HCT116 (cell line): ENCODE measurements around the gene GRB10. TPM values are rescaled to one million over a fixed set of nuclear protein-coding genes. Genes with fewer than 3 reads are reported as not detected.

Experiments used
- ATAC-seq: fragments of 200-7000 bp; cut with Tn5 transposase; 2 replicates; pipeline ENCODE4 v1.9.1; 2020; ENCODE audit warnings: mild to moderate bottlenecking, moderate library complexity
- BruUV-seq: library from RNA; stranded (reverse); fragments of 400-500 nt; replicated peaks from 2 replicates; lab custom pipeline; 2021; lab: Mats Ljungman, UMichigan
- CTCF ChIA-PET: fragments of 300-600 bp; sonication (Branson Sonifier 250); formaldehyde crosslinking; loops from one replicate; lab custom pipeline; 2021; ENCODE audit warnings: antibody characterized with exemption; lab: Charles Lee
- POLR2A ChIA-PET: fragments of 300-600, 350-600 bp; sonication (Branson Sonifier 250); formaldehyde crosslinking; loops from one replicate; lab custom pipeline; 2021; ENCODE audit warnings: antibody characterized with exemption; lab: Charles Lee
- RAD21 ChIA-PET, 2 experiments: fragments of 300-600 bp; sonication (Branson Sonifier 250); formaldehyde crosslinking; loops; one replicate each; lab custom pipeline; 2023; ENCODE audit warnings: low total read pairs in 2 of 2; ENCODE audit not compliant: uncharacterized antibody in 2 of 2, unreplicated experiment in 2 of 2, low non-redundant PET in 1 of 2; lab: Charles Lee
- DNase-seq: peaks from one replicate; pipeline ENCODE4 v3.0.0-alpha.2; 2010; ENCODE audit warnings: low read depth, low spot score
- H2AFZ ChIP-seq: fragments of 200-600 bp; shearing (Covaris generic), sonication (generic); 2 replicates; pipeline ENCODE4 v1.6.1; 2017; ENCODE audit warnings: low read depth, mixed run types, mixed read lengths, antibody characterized with exemption, low read length; ENCODE audit not compliant: poor library complexity, severe bottlenecking
- H3K27ac ChIP-seq: 2 replicates; pipeline ENCODE4 v1.5.1; 2012; ENCODE audit warnings: low read depth, low read length
- H3K27me3 ChIP-seq: fragments of 200-600 bp; sonication (generic); 2 replicates; pipeline ENCODE4 v1.6.1; 2016; ENCODE audit warnings: mixed run types, low read length, mixed read lengths; ENCODE audit not compliant: insufficient read depth
- H3K36me3 ChIP-seq, 2 experiments: fragments of 200-500 bp in 1 of 2; fragments of 200-600 bp in 1 of 2; sonication (Bioruptor generic) in 1 of 2; sonication (generic) in 1 of 2; 2 replicates each; pipeline versions ENCODE4 v1.5.1 to v1.6.1; 2014 to 2016; ENCODE audit warnings: low read length in 2 of 2, inconsistent platforms in 1 of 2, mixed read lengths in 1 of 2, mixed run types in 1 of 2; ENCODE audit not compliant: insufficient read depth in 2 of 2, control insufficient read depth in 1 of 2
- H3K4me1 ChIP-seq, 2 experiments: fragments of 200-600 bp in 1 of 2; sonication (generic) in 1 of 2; 2 replicates each; pipeline versions ENCODE4 v1.5.1 to v1.6.1; 2012 to 2017; ENCODE audit warnings: low read length in 2 of 2, inconsistent platforms in 1 of 2, mild to moderate bottlenecking in 1 of 2, mixed read lengths in 1 of 2, mixed run types in 1 of 2, moderate library complexity in 1 of 2; ENCODE audit not compliant: insufficient read depth in 2 of 2, control insufficient read depth in 1 of 2
- H3K4me2 ChIP-seq: fragments of 200-600 bp; sonication (generic); 2 replicates; pipeline ENCODE4 v1.6.1; 2017; ENCODE audit warnings: mixed run types, low read length, mixed read lengths
- H3K4me3 ChIP-seq, 2 experiments: fragments of 200-600 bp in 1 of 2; sonication (generic) in 1 of 2; replicated peaks in 1 of 2; 2 replicates each; pipeline ENCODE4 v1.5.1; 2011 to 2016; ENCODE audit warnings: low read length in 2 of 2, control low read depth in 1 of 2, low read depth in 1 of 2, mild to moderate bottlenecking in 1 of 2, mixed read lengths in 1 of 2, mixed run types in 1 of 2
- H3K79me2 ChIP-seq: fragments of 200-600 bp; sonication (generic); 2 replicates; pipeline ENCODE4 v1.6.1; 2017; ENCODE audit warnings: mild to moderate bottlenecking, mixed run types, low read length, moderate library complexity, mixed read lengths; ENCODE audit not compliant: insufficient read depth
- H3K9ac ChIP-seq: fragments of 200-600 bp; sonication (generic); 2 replicates; pipeline ENCODE4 v1.6.1; 2016; ENCODE audit warnings: low read length, mixed read lengths
- H3K9me2 ChIP-seq: fragments of 200-600 bp; sonication (generic), shearing (Covaris generic); 2 replicates; pipeline ENCODE4 v1.6.1; 2017; ENCODE audit warnings: mixed run types, mild to moderate bottlenecking, moderate library complexity; ENCODE audit not compliant: insufficient read depth
- H3K9me3 ChIP-seq, 2 experiments: fragments of 200-500 bp in 1 of 2; fragments of 200-600 bp in 1 of 2; sonication (Bioruptor generic) in 1 of 2; sonication (generic) in 1 of 2; 2 replicates each; pipeline ENCODE4 v1.6.1; 2014 to 2017; ENCODE audit warnings: low read length in 2 of 2, mixed read lengths in 2 of 2, inconsistent platforms in 1 of 2, low read depth in 1 of 2, mild to moderate bottlenecking in 1 of 2, mixed run types in 1 of 2, moderate library complexity in 1 of 2; ENCODE audit not compliant: control insufficient read depth in 1 of 2, insufficient read depth in 1 of 2
- H4K20me1 ChIP-seq: fragments of 200-600 bp; sonication (generic), shearing (Covaris generic); 2 replicates; pipeline ENCODE4 v1.6.1; 2017; ENCODE audit warnings: mixed run types, mild to moderate bottlenecking, moderate library complexity; ENCODE audit not compliant: insufficient read depth
- CEBPB ChIP-seq: IDR thresholded peaks from 2 replicates; pipeline ENCODE4 v1.6.1; 2012; ENCODE audit warnings: low read depth
- EZH2phosphoT487 ChIP-seq: fragments of 200-600 bp; IDR thresholded peaks from 2 replicates; pipeline ENCODE4 v1.6.1; 2018; ENCODE audit warnings: antibody characterized with exemption, borderline replicate concordance
- FOSL1 ChIP-seq: IDR thresholded peaks from 2 replicates; pipeline ENCODE4 v1.6.1; 2012; ENCODE audit warnings: low read depth
- POLR2AphosphoS5 ChIP-seq: IDR thresholded peaks from 2 replicates; pipeline ENCODE4 v1.6.1; 2011; ENCODE audit warnings: mild to moderate bottlenecking, low read depth, low read length, moderate library complexity
- SIN3A ChIP-seq: IDR thresholded peaks from 2 replicates; pipeline ENCODE4 v1.6.1; 2012; ENCODE audit warnings: low read depth
- YY1 ChIP-seq: IDR thresholded peaks from 2 replicates; pipeline ENCODE4 v1.6.1; 2011; ENCODE audit warnings: low read length, low read depth, moderate library complexity, mild to moderate bottlenecking; ENCODE audit not compliant: insufficient replicate concordance; ENCODE audit errors: extremely low read depth
- ZFX ChIP-seq: fragments of 450-650 bp; IDR thresholded peaks from 2 replicates; pipeline ENCODE4 v1.6.1; 2017
- intact Hi-C: fragments of 100-400 bp; cut with micrococcal nuclease; formaldehyde crosslinking; loops from 2 replicates; pipeline ENCODE4 v1.10.0; 2022
- total RNA-seq: library from RNA; stranded (reverse); gene quantifications from one replicate; pipeline ENCODE4 v1.2.1, GENCODE V29; 2021; ENCODE audit not compliant: unreplicated experiment
- TF ChIP-seq, protein P1 (sequence below), 3 experiments: fragments of 200-600 bp in 1 of 3; sonication (generic) in 1 of 3; IDR thresholded peaks in 2 of 3; conservative IDR thresholded peaks in 1 of 3; 2 replicates each; pipeline ENCODE4 v1.5.1; 2012 to 2017; ENCODE audit warnings: low read depth in 2 of 3, low read length in 2 of 3, antibody characterized with exemption in 1 of 3, borderline replicate concordance in 1 of 3, control low read depth in 1 of 3, mild to moderate bottlenecking in 1 of 3, mixed read lengths in 1 of 3, mixed run types in 1 of 3, moderate library complexity in 1 of 3; ENCODE audit not compliant: insufficient read depth in 1 of 3
- TF ChIP-seq, protein P2 (sequence below): IDR thresholded peaks from 2 replicates; pipeline ENCODE4 v1.6.1; 2012
- TF ChIP-seq, protein P3 (sequence below): IDR thresholded peaks from 2 replicates; pipeline ENCODE4 v1.6.1; 2011; ENCODE audit warnings: mild to moderate bottlenecking, low read length, moderate library complexity; ENCODE audit not compliant: insufficient replicate concordance; ENCODE audit errors: extremely low read depth

The GRB10 gene
- total RNA-seq, 1 experiment from 2014 or later: 37.3 TPM

DNA sequence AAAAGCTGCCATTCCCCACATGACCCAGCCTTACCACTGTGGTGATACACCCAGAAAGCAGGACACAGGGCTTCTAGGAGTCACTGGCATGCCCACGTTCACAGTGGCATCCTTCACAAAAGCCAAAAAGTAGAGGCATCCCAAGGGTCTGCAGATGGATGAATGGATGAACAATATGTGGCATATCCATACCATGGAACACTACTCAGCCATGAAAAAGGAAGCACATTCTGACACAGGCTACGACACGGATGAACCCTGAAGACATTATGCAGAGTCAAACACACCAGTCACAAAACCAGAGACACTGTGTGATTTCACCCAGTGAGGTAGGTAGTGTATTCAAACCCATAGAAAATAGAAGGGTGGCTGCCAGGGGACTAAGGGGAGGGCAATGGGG, 112.8 kb downstream of the GRB10 start:
- Histone ChIP-seq H3K9me3 (no peaks in the 10 kb centered on the region), H3K27ac (no peak overlapping the region), H4K20me1 (no peaks in the 10 kb centered on the region), H2AFZ (no peak overlapping the region), H3K4me3 (no peak overlapping the region), H3K4me2 (no peak overlapping the region), H3K79me2 (no peaks in the 10 kb centered on the region), H3K36me3 (no peaks in the 10 kb centered on the region), H3K9me2 (no peaks in the 10 kb centered on the region), H3K4me1 (peaks cover 7 to 11% of the 10 kb centered on the region in 2 experiments)
- DNase-seq: no peak
- ChIA-PET POLR2A (no interaction called here), RAD21 (no interaction called here)
- intact Hi-C loops: no loop called here
- ATAC-seq: no peak
- BruUV-seq: no TSS peak
- TF ChIP-seq YY1 (no peak), EZH2phosphoT487 (no peak), SIN3A (no peak), FOSL1 (no peak), ZFX (no peak)
- TF ChIP-seq, protein P1, sequence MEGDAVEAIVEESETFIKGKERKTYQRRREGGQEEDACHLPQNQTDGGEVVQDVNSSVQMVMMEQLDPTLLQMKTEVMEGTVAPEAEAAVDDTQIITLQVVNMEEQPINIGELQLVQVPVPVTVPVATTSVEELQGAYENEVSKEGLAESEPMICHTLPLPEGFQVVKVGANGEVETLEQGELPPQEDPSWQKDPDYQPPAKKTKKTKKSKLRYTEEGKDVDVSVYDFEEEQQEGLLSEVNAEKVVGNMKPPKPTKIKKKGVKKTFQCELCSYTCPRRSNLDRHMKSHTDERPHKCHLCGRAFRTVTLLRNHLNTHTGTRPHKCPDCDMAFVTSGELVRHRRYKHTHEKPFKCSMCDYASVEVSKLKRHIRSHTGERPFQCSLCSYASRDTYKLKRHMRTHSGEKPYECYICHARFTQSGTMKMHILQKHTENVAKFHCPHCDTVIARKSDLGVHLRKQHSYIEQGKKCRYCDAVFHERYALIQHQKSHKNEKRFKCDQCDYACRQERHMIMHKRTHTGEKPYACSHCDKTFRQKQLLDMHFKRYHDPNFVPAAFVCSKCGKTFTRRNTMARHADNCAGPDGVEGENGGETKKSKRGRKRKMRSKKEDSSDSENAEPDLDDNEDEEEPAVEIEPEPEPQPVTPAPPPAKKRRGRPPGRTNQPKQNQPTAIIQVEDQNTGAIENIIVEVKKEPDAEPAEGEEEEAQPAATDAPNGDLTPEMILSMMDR (IDR thresholded peaks at IDR 0.05 in 2 of 3, conservative IDR thresholded peaks at IDR 0.05 in 1 of 3; ENCODE audit: borderline replicate concordance in 1 of 3, insufficient read depth in 1 of 3, low read depth in 2 of 3, low read length in 2 of 3): no peak
- TF ChIP-seq, all 23 proteins: peak for 0
- H3K27me3 ChIP-seq: no peaks in the 10 kb centered on the region
- no peak overlapping the region for H3K9ac ChIP-seq
- CTCF ChIA-PET: no interaction called here

- H3K4me2 ChIP-seq: no peak overlapping the region
- CTCF ChIA-PET: no interaction called here
Observed at GRCh38 chr7:50667789-50668226, 114.9 kb downstream of the GRB10 start.

More at GRCh38 chr7:50667789-50668226, 114.9 kb downstream of the GRB10 start:
- RAD21 ChIA-PET: no interaction called here
- H3K9ac ChIP-seq: no peak overlapping the region
- H4K20me1 ChIP-seq: no peaks in the 10 kb centered on the region
- H3K36me3 ChIP-seq: no peaks in the 10 kb centered on the region
- POLR2A ChIA-PET: no interaction called here
- H3K27ac ChIP-seq: no peak overlapping the region
- no peak for DNase-seq
- BruUV-seq: no TSS peak
- no peak overlapping the region for H2AFZ ChIP-seq
- no peak overlapping the region for H3K4me3 ChIP-seq
- H3K27me3 ChIP-seq: no peaks in the 10 kb centered on the region
- H3K9me2 ChIP-seq: no peaks in the 10 kb centered on the region
- no peak for ATAC-seq
- H3K79me2 ChIP-seq: no peaks in the 10 kb centered on the region
- no peaks in the 10 kb centered on the region for H3K9me3 ChIP-seq
- TF ChIP-seq POLR2AphosphoS5 (no peak), CEBPB (no peak)
- TF ChIP-seq, protein P2, sequence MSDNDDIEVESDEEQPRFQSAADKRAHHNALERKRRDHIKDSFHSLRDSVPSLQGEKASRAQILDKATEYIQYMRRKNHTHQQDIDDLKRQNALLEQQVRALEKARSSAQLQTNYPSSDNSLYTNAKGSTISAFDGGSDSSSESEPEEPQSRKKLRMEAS: no peak
- TF ChIP-seq, protein P3, sequence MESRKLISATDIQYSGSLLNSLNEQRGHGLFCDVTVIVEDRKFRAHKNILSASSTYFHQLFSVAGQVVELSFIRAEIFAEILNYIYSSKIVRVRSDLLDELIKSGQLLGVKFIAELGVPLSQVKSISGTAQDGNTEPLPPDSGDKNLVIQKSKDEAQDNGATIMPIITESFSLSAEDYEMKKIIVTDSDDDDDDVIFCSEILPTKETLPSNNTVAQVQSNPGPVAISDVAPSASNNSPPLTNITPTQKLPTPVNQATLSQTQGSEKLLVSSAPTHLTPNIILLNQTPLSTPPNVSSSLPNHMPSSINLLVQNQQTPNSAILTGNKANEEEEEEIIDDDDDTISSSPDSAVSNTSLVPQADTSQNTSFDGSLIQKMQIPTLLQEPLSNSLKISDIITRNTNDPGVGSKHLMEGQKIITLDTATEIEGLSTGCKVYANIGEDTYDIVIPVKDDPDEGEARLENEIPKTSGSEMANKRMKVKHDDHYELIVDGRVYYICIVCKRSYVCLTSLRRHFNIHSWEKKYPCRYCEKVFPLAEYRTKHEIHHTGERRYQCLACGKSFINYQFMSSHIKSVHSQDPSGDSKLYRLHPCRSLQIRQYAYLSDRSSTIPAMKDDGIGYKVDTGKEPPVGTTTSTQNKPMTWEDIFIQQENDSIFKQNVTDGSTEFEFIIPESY: no peak
- intact Hi-C loops: no loop called here
- peaks cover 23 to 25% of the 10 kb centered on the region in 2 experiments for H3K4me1 ChIP-seq
